H1 (cell line): ENCODE data around the gene WNT5A. TPM values are rescaled to one million over a fixed set of nuclear protein-coding genes. Genes with fewer than 3 reads are reported as not detected.

Source experiments
- ASH2L ChIP-seq: fragments of 200-600, 300-600 bp; sonication (generic); IDR thresholded peaks from one replicate; pipeline ENCODE4 v1.7.1; 2017; ENCODE audit warnings: low read length
- FOSL1 ChIP-seq: IDR thresholded peaks from 2 replicates; pipeline ENCODE4 v1.6.1; 2011; ENCODE audit warnings: mild to moderate bottlenecking, low read depth, low read length, moderate library complexity; ENCODE audit not compliant: insufficient read depth
- PHF8 ChIP-seq: fragments of 200-600 bp; sonication (generic); conservative IDR thresholded peaks from 2 replicates; pipeline ENCODE4 v1.7.1; 2012; ENCODE audit warnings: low read depth, mild to moderate bottlenecking, inconsistent platforms, low read length, moderate library complexity
- SP4 ChIP-seq: IDR thresholded peaks from 2 replicates; pipeline ENCODE4 v1.6.1; 2012; ENCODE audit warnings: low read length, inconsistent platforms
- USF2 ChIP-seq: IDR thresholded peaks from 2 replicates; pipeline ENCODE4 v1.6.1; 2011; ENCODE audit warnings: low read length, improper control_type of control experiment
- polyA plus RNA-seq, 7 experiments: library from polyadenylated mRNA; depleted of rRNA in 3 of 7; stranded (reverse) in 5 of 7; unstranded in 2 of 7; fragments of >200 nt in 5 of 7; fragments of 200-250 nt in 2 of 7; gene quantifications; 1 replicate in 5 of 7; 2 replicates in 1 of 7; 4 replicates in 1 of 7; pipeline versions ENCODE4 v1.2.1 to v1.2.3, GENCODE V29; 2011 to 2013; ENCODE audit warnings: missing spikeins in 2 of 7, mixed read lengths in 2 of 7
- total RNA-seq: library from RNA; stranded (reverse); fragmentation: NEBNext Ultra II Directional; extraction: Animal tissue kit (Norgen Biotek cat#: 25700); gene quantifications from 2 replicates; pipeline ENCODE4 v1.2.1, GENCODE V29; 2021

The WNT5A gene
- total and polyA plus RNA-seq, 2 of the 8 experiments (the other 6 are each of a cell fraction or from before 2014, with no cell fraction given) = 3.9 to 5.6 TPM

- TF ChIP-seq FOSL1 (no peak), SP4 (no peak), USF2 (no peak), ASH2L (no peak), PHF8 (no peak)
- TF ChIP-seq, all 59 proteins: peak for 0
Measured at GRCh38 chr3:55519019-55519418, 31.9 kb upstream of the WNT5A start (continued).
